ENCODE data around the gene ATOX1. TPM values are rescaled to one million over a fixed set of nuclear protein-coding genes. Genes with fewer than 3 reads are reported as not detected.

ATOX1 gene
- total and polyA plus RNA-seq, 2 of the 8 experiments (the other 6 are each of a cell fraction or from before 2014, with no cell fraction given): 79.9 to 232 TPM

DNA sequence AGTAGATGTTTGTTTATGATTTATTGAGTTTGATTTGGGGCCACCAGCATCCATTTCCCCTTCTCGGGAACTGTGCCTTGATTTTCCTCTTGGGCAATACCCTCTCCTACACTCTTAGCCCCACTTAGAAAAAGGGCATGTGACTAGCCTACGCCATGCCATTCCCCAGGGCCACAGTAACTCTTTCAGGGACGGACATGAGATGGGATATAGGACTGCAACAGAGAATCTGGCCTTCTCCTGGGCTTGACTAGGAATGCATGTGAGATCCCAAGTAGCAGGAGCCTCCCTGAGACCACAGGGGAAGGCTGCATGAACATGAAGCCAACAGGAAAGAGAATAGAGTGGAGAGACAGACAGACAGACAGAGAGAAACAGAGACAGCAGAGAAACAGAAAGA, 41.0 kb downstream of the ATOX1 start:
- H2AK5ac ChIP-seq (ENCODE audit: low read depth, low read length): no peak overlapping the region
- H3K36me3 ChIP-seq (ENCODE audit: control insufficient read depth in 2 of 4, insufficient read depth in 4 of 4, low read length in 3 of 4): no peaks in the 10 kb centered on the region
- H4K8ac ChIP-seq (ENCODE audit: extremely low read depth, insufficient read depth, low read length): no peak overlapping the region
- no peak overlapping the region for H3K4ac ChIP-seq (replicated peaks; ENCODE audit: insufficient read length, low read depth, low read length)
- H3K23ac ChIP-seq (ENCODE audit: insufficient read length): no peak overlapping the region
- H2BK15ac ChIP-seq (ENCODE audit: low read length): no peak overlapping the region
- H4K91ac ChIP-seq (replicated peaks; ENCODE audit: insufficient read length, low read length): no peak overlapping the region
- peaks cover 0 to 10% (median 6%) of the 10 kb centered on the region in 4 experiments; a peak in 4 of 7 replicates for H3K4me1 ChIP-seq (replicated peaks in 1 of 4; ENCODE audit: control insufficient read depth in 3 of 4, insufficient read depth in 4 of 4, low read length in 3 of 4)
- DNase-seq (ENCODE audit: low read depth in 1 of 2, low spot score in 2 of 2) (no peak), FAIRE-seq (no peak)
- H4K5ac ChIP-seq (ENCODE audit: insufficient read length, low read depth, low read length): no peak overlapping the region
- H2BK5ac ChIP-seq (ENCODE audit: low read depth, low read length): no peak overlapping the region
- 0 out of 2 replicates have a peak overlapping the region, but pooled peaks have one; percentile 51 for H2AFZ ChIP-seq (ENCODE audit: low read length)
- ChIA-PET CTCF (ENCODE audit: partially characterized antibody) (interaction anchor here (0.6 to 11.6 kb wide), 12 partner anchors 9 to 418 kb away, joined by 3 to 198 read pairs (median 10); no protein-coding TSS in a partner anchor), POLR2A (ENCODE audit: partially characterized antibody) (interaction anchor here (1.6 kb wide), 1 partner anchor 53 kb away, joined by 4 read pairs; no protein-coding TSS in a partner anchor)
- H3K9ac ChIP-seq (replicated peaks in 1 of 4; ENCODE audit: extremely low read depth in 1 of 4, low read depth in 3 of 4, low read length in 3 of 4): no peak overlapping the region
- 81% methylated on average over 3 of the region's 3 CpGs; no CpG with 5 or more reads in 1 of the 2 experiments for WGBS, 2 experiments (ENCODE audit: extremely low coverage in 1 of 2, insufficient coverage in 1 of 2, insufficient read length in 1 of 2, insufficient replicate concordance in 2 of 2, low coverage in 1 of 2, low lambda C conversion rate in 2 of 2, missing lambda C conversion rate in 1 of 2)
- no peaks in the 10 kb centered on the region for H3K79me1 ChIP-seq (ENCODE audit: low read depth, low read length)
- no peaks in the 10 kb centered on the region for H3K27me3 ChIP-seq (replicated peaks in 1 of 4; ENCODE audit: control insufficient read depth in 3 of 4, extremely low read depth in 1 of 4, insufficient read depth in 3 of 4, low read length in 3 of 4)
- H3K56ac ChIP-seq (replicated peaks; ENCODE audit: insufficient read length, low read depth, low read length): no peak overlapping the region
- H3K9me3 ChIP-seq (ENCODE audit: insufficient read depth in 2 of 2, low read depth in 1 of 2, low read length in 1 of 2): peaks cover 0 to 10% of the 10 kb centered on the region in 2 experiments; a peak in 1 of 4 replicates
- H2BK12ac ChIP-seq (ENCODE audit: low read depth, low read length): no peak overlapping the region
- H3K23me2 ChIP-seq (ENCODE audit: low read depth, low read length): no peaks in the 10 kb centered on the region
- no peak overlapping the region for H2BK120ac ChIP-seq (replicated peaks; ENCODE audit: low read depth, low read length)
- H4K20me1 ChIP-seq (replicated peaks in 1 of 2; ENCODE audit: control insufficient read depth in 1 of 2, insufficient read depth in 2 of 2, low read length in 2 of 2): no peaks in the 10 kb centered on the region
- no peaks in the 10 kb centered on the region for H3K79me2 ChIP-seq (ENCODE audit: control insufficient read depth in 1 of 2, insufficient read depth in 2 of 2, low read length in 2 of 2)
- H3K4me2 ChIP-seq (ENCODE audit: insufficient read depth in 1 of 2, low read depth in 2 of 2, low read length in 2 of 2): no peak overlapping the region
- H2BK20ac ChIP-seq (ENCODE audit: low read length): no peak overlapping the region
- no peak overlapping the region for H3K18ac ChIP-seq (ENCODE audit: extremely low read depth, low read length)
- H3K14ac ChIP-seq (ENCODE audit: insufficient read length): no peak overlapping the region
- H3K27ac ChIP-seq (ENCODE audit: low read depth, low read length): no peak overlapping the region
- H3K4me3 ChIP-seq (ENCODE audit: extremely low read depth in 1 of 4, insufficient read depth in 2 of 4, low read depth in 3 of 4, low read length in 4 of 4): no peak overlapping the region
- no peak for TF ChIP-seq SIRT6 (IDR thresholded peaks at IDR 0.05; ENCODE audit: low read length)
- TF ChIP-seq TAF7 (optimal IDR thresholded peaks at IDR 0.05; ENCODE audit: borderline replicate concordance, low read depth, low read length): no peak
- no peak for TF ChIP-seq BRCA1 (IDR thresholded peaks at IDR 0.05; ENCODE audit: low read depth, low read length)
- no peak for TF ChIP-seq CREB1 (IDR thresholded peaks at IDR 0.05)
- TF ChIP-seq KDM1A (IDR thresholded peaks at IDR 0.05; ENCODE audit: borderline replicate concordance, low read length): no peak
- TF ChIP-seq SAP30 (IDR thresholded peaks at IDR 0.05; ENCODE audit: insufficient read depth, insufficient replicate concordance, low read length): no peak
- TF ChIP-seq EGR1 (IDR thresholded peaks at IDR 0.05; ENCODE audit: borderline replicate concordance, low read depth, low read length): no peak
- TF ChIP-seq GABPA (IDR thresholded peaks at IDR 0.05; ENCODE audit: borderline replicate concordance, insufficient read depth, low read length): no peak
- no peak for TF ChIP-seq RXRA (IDR thresholded peaks at IDR 0.05; ENCODE audit: insufficient read depth, low read depth, low read length)
- TF ChIP-seq HDAC6 (IDR thresholded peaks at IDR 0.05; ENCODE audit: low read depth, low read length): no peak
- TF ChIP-seq NANOG (IDR thresholded peaks at IDR 0.05; ENCODE audit: insufficient read depth, low read depth, low read length, poor library complexity, severe bottlenecking): no peak
- no peak for TF ChIP-seq TAF1 (IDR thresholded peaks at IDR 0.05; ENCODE audit: low read depth, low read length)
- no peak for TF ChIP-seq EP300 (IDR thresholded peaks at IDR 0.05; ENCODE audit: borderline replicate concordance in 1 of 2, low read depth in 2 of 2, low read length in 2 of 2)
- TF ChIP-seq NRF1 (IDR thresholded peaks at IDR 0.05; ENCODE audit: low read depth, low read length): no peak

All from H1 (cell line).